ENCODE measurements around the gene CD59.
A peak's percentile ranks its signal among the peaks of the same experiment; 100 is the strongest.

- TF ChIP-seq CTCF (IDR thresholded peaks at IDR 0.05): no peak
- no peak for TF ChIP-seq POLR2A (IDR thresholded peaks at IDR 0.05)
- peak in 3 of 4 donors; percentile 48 to 71 (median 57) for TF ChIP-seq POLR2AphosphoS5 (IDR thresholded peaks at IDR 0.05)
Observed at GRCh38 chr11:33692013-33692504, 44.2 kb downstream of the CD59 start.
